Heart left ventricle (tissue), 16 donors: Measurements from ENCODE around the gene MEIKIN. TPM values are rescaled to one million over a fixed set of nuclear protein-coding genes. Genes with fewer than 3 reads are reported as not detected.
"Not testable (repeated sequence)": the region's sequence is repeated elsewhere in the genome, so short reads cannot be mapped to it uniquely, and the experiment has no call there.

Source experiments
- ATAC-seq, 4 donors: fragments of 200-7000 bp; cut with Tn5 transposase; one replicate each; pipeline ENCODE4 v1.9.1; 2020 to 2022; ENCODE audit warnings: moderate library complexity in 4 of 4, mild to moderate bottlenecking in 3 of 4, moderate number of reproducible peaks in 1 of 4
- DNase-seq, 5 donors: peaks; one replicate each; pipeline ENCODE4 v3.0.0-alpha.2; 2020
- H3K27ac ChIP-seq, 12 donors: fragments of 200-600 bp; sonication (generic) in 4 of 12; one replicate each; pipeline versions ENCODE4 v1.5.0 to v1.8.0; 2016 to 2022; ENCODE audit warnings: mild to moderate bottlenecking in 2 of 12
- H3K27me3 ChIP-seq, 9 donors: fragments of 200-600 bp; sonication (generic) in 2 of 9; one replicate each; pipeline versions ENCODE4 v1.5.1 to v1.8.0; 2016 to 2022; ENCODE audit warnings: mild to moderate bottlenecking in 3 of 9
- H3K36me3 ChIP-seq, 9 donors: fragments of 200-600 bp; sonication (generic) in 2 of 9; one replicate each; pipeline versions ENCODE4 v1.5.0 to v1.8.0; 2018 to 2022; ENCODE audit warnings: mild to moderate bottlenecking in 2 of 9
- H3K4me1 ChIP-seq, 12 donors: fragments of 200-600 bp; sonication (generic) in 4 of 12; one replicate each; pipeline versions ENCODE4 v1.5.0 to v1.8.0; 2016 to 2022; ENCODE audit warnings: mild to moderate bottlenecking in 3 of 12
- H3K4me3 ChIP-seq, 12 donors: fragments of 200-600 bp; sonication (generic) in 4 of 12; one replicate each; pipeline versions ENCODE4 v1.5.0 to v1.8.0; 2017 to 2022; ENCODE audit warnings: mild to moderate bottlenecking in 9 of 12, moderate library complexity in 4 of 12
- H3K9me3 ChIP-seq, 12 donors: fragments of 200-600 bp; sonication (generic) in 4 of 12; one replicate each; pipeline versions ENCODE4 v1.5.0 to v1.8.0; 2016 to 2022; ENCODE audit warnings: mild to moderate bottlenecking in 1 of 12
- POLR2A ChIP-seq, 2 donors: fragments of 450-650 bp; IDR thresholded peaks; one replicate each; pipeline ENCODE4 v1.6.1; 2017; ENCODE audit warnings: antibody characterized with exemption in 2 of 2, mild to moderate bottlenecking in 2 of 2, moderate library complexity in 2 of 2
- WGBS, 4 donors: extraction: QIAGEN DNeasy Blood & Tissue Kit in 2 of 4; methylation state at CpG; one replicate each; pipeline versions ENCODE4 v1.1.5 to v1.1.7; 2013 to 2018; 5-methylcytosine and 5-hydroxymethylcytosine counted together
- intact Hi-C, 10 donors: fragments of 100-400 bp; cut with DNase I; formaldehyde crosslinking; loops; one replicate each; pipeline versions ENCODE4 v1.11.1 to v1.14.2; 2022
- polyA plus RNA-seq, 2 donors: library from polyadenylated mRNA; stranded (reverse); fragments of 200-250 nt; gene quantifications; one replicate each; pipeline ENCODE4 v1.2.3, GENCODE V29; 2013
- total RNA-seq, 9 donors: library from RNA; depleted of rRNA in 2 of 9; stranded (reverse); fragments of >200 nt in 2 of 9; fragmentation: NEBNext Ultra II Directional in 3 of 9; extraction: Animal tissue kit (Norgen Biotek cat#: 25700) in 3 of 9; gene quantifications; one replicate each; pipeline versions ENCODE4 v1.1.0 to v1.2.4, GENCODE V29; 2016 to 2023
- TF ChIP-seq, protein P1 (sequence below), 12 donors: fragments of 200-600 bp; sonication (generic) in 4 of 12; IDR thresholded peaks; one replicate each; pipeline versions ENCODE4 v1.5.0 to v1.8.0; 2018 to 2022; ENCODE audit warnings: antibody characterized with exemption in 12 of 12, mild to moderate bottlenecking in 5 of 12
- donor health status: ischemic (EF 13 %, LVEDD 7.1; RV severe dilation, severe dysfunction).
- donor health status: healthy with polysubstance abuse.
- donor health status: DM: no; HTN: yes; CAD: no.
- donor health status: DM: no; HTN: no; CAD: no.
- donor health status: ischemic (EF 25% LVEDD 6.9; RV normal size, moderate dysfunction).
- donor health status: ischemic (EF 25% LVEDD 5.7; RV mildly dilated, moderate dysfunction).
- donor health status: healthy.
- donor health status: DM: yes; HTN: yes; CAD: no.
- donor health status: ischemic (EF 35%, LVEDD 5.7; RV mildly dilated, moderate dysfunction).
- donor health status: nonischemic (EF 11% LVEDD 7.7; RV severe dilation, severe dysfunction).
- donor health status: DM: yes; HTN: yes; CAD: no.
- donor health status: PGD.
- donor health status: ischemic (EF 29% LVEDD 5.4; RV normal size, mild dysfunction).
- donor health status: nonischemic (EF 23%, LVEDD 6.1; RV moderate dilation, normal function).

MEIKIN gene
- total and polyA plus RNA-seq, 11 donors: 0.07 to 0.63 TPM; not detected in 9

DNA sequence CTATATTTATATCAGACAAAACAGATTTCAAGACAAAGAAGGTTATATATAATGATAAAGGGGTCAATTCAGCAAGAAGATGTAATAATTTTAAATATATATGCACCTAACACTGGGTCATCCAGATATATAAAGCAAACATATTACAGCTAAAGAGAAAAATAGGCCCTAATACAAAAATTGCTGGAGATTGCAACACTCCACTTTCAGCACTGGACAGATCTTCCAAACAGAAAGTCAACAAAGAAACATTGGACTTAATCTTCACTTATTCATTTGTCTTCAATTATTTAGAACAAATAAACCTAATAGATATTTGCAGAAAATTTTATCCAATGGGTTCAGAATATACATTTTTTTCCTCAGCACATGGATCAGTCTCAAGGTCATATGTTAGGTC lies 45.8 kb downstream of the MEIKIN start:
- intact Hi-C loops: loop anchor here in 1 of 10 donors (5.0 kb wide), 1 partner anchor 223 kb away; no protein-coding TSS in a partner anchor
- Histone ChIP-seq H3K4me1 (no peaks in the 10 kb centered on the region), H3K9me3 (peaks cover 0 to 45% (median 6%) of the 10 kb centered on the region in 12 donors), H3K27me3 (peaks cover 0 to 11% (median 0%) of the 10 kb centered on the region in 9 donors), H3K27ac (no peak overlapping the region), H3K36me3 (no peaks in the 10 kb centered on the region), H3K4me3 (no peak overlapping the region)
- ATAC-seq (no peak), DNase-seq (no peak)
- no peak for TF ChIP-seq POLR2A (IDR thresholded peaks at IDR 0.05)
- TF ChIP-seq, protein P1, sequence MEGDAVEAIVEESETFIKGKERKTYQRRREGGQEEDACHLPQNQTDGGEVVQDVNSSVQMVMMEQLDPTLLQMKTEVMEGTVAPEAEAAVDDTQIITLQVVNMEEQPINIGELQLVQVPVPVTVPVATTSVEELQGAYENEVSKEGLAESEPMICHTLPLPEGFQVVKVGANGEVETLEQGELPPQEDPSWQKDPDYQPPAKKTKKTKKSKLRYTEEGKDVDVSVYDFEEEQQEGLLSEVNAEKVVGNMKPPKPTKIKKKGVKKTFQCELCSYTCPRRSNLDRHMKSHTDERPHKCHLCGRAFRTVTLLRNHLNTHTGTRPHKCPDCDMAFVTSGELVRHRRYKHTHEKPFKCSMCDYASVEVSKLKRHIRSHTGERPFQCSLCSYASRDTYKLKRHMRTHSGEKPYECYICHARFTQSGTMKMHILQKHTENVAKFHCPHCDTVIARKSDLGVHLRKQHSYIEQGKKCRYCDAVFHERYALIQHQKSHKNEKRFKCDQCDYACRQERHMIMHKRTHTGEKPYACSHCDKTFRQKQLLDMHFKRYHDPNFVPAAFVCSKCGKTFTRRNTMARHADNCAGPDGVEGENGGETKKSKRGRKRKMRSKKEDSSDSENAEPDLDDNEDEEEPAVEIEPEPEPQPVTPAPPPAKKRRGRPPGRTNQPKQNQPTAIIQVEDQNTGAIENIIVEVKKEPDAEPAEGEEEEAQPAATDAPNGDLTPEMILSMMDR (IDR thresholded peaks at IDR 0.05): no peak

DNA sequence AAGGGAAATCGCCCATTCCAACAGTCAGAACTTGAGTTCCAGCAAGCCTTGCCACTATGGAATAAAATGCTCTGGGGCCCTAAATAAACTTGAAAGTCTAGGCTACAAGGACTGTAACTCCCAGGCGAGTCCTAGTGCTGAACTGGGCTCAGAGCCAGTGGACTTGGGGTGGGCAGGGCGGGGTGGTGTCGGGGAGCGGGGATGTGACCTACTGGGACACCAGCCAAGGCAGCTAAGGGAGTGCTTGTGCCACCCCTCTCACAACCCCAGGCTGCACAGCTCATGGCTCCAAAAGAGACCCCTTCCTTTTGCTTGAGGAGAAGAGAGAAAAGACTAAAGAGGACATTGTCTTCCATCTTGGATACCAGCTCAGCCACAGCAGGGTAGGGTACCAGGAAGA lies 61.5 kb downstream of the MEIKIN start:
- ATAC-seq: no peak
- no peak overlapping the region for H3K4me3 ChIP-seq
- no peak overlapping the region for H3K27ac ChIP-seq
- WGBS, 4 donors: 36 to 55% (median 54%) methylated on average over 5 of the region's 5 CpGs
- peaks cover 0 to 13% (median 0%) of the 10 kb centered on the region in 12 donors for H3K9me3 ChIP-seq
- no peaks in the 10 kb centered on the region for H3K4me1 ChIP-seq
- TF ChIP-seq, protein P1 (IDR thresholded peaks at IDR 0.05): no peak
- no peak for TF ChIP-seq POLR2A (IDR thresholded peaks at IDR 0.05)
- H3K27me3 ChIP-seq: no peaks in the 10 kb centered on the region
- no peaks in the 10 kb centered on the region for H3K36me3 ChIP-seq
- intact Hi-C loops: no loop called here
- DNase-seq: no peak

DNA sequence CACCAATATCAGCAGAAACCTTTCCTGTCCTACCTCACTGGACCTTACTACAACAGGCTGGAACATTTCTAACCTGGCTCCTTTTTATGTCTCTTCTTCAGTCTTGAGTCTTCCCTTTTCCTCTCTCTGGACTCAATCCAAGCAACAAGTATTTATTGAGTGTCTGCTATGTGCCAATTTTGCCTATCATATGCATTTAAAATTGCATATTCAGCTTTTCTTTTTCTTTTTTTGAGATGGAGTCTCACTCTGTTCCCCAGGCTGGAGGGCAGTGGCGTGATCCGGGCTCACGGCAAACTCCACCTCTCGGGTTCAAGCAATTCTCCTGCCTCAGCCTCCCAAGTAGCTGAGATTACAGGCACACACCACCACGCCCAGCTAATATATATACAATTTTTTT lies 65.8 kb downstream of the MEIKIN start:
- ATAC-seq (no peak), DNase-seq (no peak)
- Histone ChIP-seq H3K27me3 (no peaks in the 10 kb centered on the region), H3K27ac (no peak overlapping the region), H3K4me3 (no peak overlapping the region), H3K9me3 (peaks cover 0 to 4% (median 0%) of the 10 kb centered on the region in 12 donors), H3K36me3 (no peaks in the 10 kb centered on the region), H3K4me1 (no peaks in the 10 kb centered on the region)
- intact Hi-C loops: no loop called here
- WGBS, 4 donors: 80 to 91% (median 89%) methylated on average over 5 of the region's 5 CpGs
- no peak for TF ChIP-seq POLR2A (IDR thresholded peaks at IDR 0.05)
- TF ChIP-seq, protein P1 (IDR thresholded peaks at IDR 0.05): no peak

DNA sequence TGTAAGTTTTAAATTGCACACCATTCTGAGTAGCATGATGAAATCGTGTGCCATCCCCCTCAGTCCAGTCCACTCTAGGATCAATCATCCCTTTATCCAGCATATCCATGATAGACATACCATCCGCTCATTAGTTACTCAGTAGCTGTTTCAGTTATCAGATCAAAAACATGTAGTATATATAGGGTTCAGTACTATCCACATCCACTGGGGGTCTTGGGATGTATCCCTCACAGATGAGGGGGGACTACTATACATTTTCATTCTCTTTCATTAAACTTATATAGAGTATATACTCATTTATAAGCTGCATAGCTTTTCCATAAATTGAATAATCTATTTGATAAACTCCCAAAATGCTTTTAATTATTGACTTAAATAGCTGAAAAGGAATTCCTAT lies 67.6 kb downstream of the MEIKIN start:
- intact Hi-C loops: no loop called here
- 78 to 92% (median 86%) methylated on average over 2 of the region's 2 CpGs for WGBS, 4 donors
- no peak overlapping the region for H3K27ac ChIP-seq

DNA sequence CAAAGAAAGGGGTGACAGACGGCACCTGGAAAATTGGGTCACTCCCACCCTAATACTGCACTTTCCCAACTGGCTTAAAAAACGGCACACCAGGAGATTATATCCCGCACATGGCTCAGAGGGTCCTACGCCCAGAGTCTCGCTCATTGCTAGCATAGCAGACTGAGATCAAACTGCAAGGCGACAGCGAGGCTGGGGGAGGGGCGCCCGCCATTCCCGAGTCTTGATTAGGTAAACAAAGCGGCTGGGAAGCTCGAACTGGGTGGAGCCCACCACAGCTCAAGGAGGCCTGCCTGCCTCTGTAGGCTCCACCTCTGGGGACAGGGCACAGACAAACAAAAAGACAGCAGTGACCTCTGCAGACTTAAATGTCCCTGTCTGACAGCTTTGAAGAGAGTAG lies 74.2 kb downstream of the MEIKIN start:
- H3K27me3 ChIP-seq, ATAC-seq, H3K27ac ChIP-seq, H3K4me3 ChIP-seq, DNase-seq, H3K36me3 ChIP-seq, intact Hi-C loops, H3K4me1 ChIP-seq: not testable (repeated sequence)
- whole genome bisulfite sequencing, 4 donors: 86 to 96% (median 95%) methylated on average over 12 of the region's 12 CpGs; no CpG with 5 or more reads in 1 of the 4 donors
- peaks cover 0 to 29% (median 11%) of the 10 kb centered on the region in 12 donors for H3K9me3 ChIP-seq

More for the DNA sequence above, 67.6 kb downstream of the MEIKIN start:
- no peak for DNase-seq
- Histone ChIP-seq H3K36me3 (no peaks in the 10 kb centered on the region), H3K27me3 (no peaks in the 10 kb centered on the region), H3K4me3 (no peak overlapping the region), H3K9me3 (peaks cover 0 to 4% (median 0%) of the 10 kb centered on the region in 12 donors), H3K4me1 (no peaks in the 10 kb centered on the region)
- no peak for TF ChIP-seq POLR2A (IDR thresholded peaks at IDR 0.05)
- TF ChIP-seq, protein P1 (IDR thresholded peaks at IDR 0.05): no peak
- ATAC-seq: no peak
